Measurements from ENCODE around the gene NPHP4.

GRCh38 chr1:5933050-5933449, 59.2 kb downstream of the NPHP4 start:
- TF ChIP-seq, protein P1, sequence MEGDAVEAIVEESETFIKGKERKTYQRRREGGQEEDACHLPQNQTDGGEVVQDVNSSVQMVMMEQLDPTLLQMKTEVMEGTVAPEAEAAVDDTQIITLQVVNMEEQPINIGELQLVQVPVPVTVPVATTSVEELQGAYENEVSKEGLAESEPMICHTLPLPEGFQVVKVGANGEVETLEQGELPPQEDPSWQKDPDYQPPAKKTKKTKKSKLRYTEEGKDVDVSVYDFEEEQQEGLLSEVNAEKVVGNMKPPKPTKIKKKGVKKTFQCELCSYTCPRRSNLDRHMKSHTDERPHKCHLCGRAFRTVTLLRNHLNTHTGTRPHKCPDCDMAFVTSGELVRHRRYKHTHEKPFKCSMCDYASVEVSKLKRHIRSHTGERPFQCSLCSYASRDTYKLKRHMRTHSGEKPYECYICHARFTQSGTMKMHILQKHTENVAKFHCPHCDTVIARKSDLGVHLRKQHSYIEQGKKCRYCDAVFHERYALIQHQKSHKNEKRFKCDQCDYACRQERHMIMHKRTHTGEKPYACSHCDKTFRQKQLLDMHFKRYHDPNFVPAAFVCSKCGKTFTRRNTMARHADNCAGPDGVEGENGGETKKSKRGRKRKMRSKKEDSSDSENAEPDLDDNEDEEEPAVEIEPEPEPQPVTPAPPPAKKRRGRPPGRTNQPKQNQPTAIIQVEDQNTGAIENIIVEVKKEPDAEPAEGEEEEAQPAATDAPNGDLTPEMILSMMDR (IDR thresholded peaks at IDR 0.05; ENCODE audit: low read length), result no peak
- no peak for TF ChIP-seq EZH2 (IDR thresholded peaks at IDR 0.05; ENCODE audit: borderline replicate concordance, low read length)

Data from OCI-LY1 (cell line).